Putamen (tissue), 1 donor: ENCODE data around the gene SLC4A8.
A peak's percentile ranks its signal among the peaks of the same experiment; 100 is the strongest.
"Not testable (repeated sequence)": the region's sequence is repeated elsewhere in the genome, so short reads cannot be mapped to it uniquely, and the experiment has no call there.

Experiments
- DNase-seq: peaks from one replicate; pipeline ENCODE4 v3.0.0-alpha.2; 2016; ENCODE audit warnings: low spot score

The SLC4A8 gene

DNA sequence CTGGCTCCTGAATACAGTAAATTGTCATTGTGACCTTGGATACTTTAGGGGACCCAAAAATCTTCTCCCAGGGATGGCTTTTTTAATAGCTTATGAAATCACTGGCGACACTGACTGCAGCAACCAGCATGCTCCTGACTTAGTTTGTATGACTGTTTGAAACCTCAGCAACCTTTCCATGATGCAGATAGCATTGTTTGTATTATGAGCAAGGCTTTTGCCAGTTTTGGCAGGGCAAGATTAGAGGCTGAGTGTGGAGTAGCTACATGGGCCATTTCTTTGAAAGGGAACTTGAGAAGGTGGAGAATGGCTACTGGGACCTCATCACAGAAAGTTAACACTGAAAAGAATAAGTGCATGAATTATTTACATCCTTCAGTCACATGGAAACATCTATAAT is 50.9 kb downstream of the SLC4A8 start:
- DNase-seq: no peak

DNA sequence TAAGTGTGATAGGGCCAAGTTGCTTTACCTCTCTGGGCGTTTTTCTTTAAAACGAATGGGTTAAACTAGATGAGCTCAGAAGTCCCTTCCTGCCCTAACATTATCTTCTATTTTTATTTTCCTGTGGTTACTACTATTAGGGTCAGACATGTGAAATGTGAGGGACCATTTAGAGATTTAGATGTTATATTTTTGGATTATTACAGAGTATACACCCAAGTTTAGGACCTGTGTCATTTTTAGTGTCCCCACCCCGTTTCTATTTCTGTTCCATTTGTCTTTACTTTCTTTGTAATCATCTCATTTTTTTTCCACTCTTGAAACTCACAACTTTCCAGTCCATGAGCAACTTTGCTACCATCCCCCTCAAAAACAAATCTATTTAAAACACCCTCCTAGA is 56.3 kb downstream of the SLC4A8 start:
- no peak for DNase-seq

DNA sequence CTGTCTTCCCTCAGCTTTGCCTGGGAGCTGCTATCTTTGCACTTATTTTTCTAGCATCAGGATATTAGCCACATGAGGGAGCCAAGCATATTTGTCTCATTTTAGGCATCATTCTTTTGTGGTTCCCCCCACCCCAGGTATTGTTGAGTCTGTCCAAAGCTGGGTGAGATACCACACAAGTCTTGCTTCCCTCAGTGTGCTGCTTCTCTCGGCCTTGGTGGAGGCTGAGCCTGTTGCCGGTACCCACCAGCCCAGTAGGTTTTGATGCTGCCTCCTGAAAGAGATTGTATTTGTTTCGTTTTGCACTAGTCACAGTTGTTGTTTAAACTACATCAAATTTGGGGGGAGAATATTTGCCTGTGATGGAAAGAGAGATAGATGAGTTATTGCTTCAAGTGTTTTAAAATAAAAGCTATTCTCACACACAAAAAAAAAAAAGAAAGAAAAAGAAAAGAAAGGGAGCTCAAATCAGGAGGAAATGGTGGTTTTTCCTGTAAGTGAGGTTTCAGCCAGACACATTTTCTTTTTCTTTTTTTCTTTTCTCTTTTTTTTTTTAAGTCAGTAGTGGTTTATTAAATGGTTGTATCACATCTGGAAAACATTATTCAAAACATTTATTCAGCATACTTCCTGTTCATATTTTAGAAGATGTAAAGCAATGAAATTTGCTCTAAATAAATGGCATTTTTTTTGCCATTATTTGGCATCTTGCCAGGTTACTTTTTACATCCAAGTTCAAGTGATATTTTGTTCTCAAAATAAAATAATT is 58.5 kb downstream of the SLC4A8 start:
- DNase-seq: no peak

DNA sequence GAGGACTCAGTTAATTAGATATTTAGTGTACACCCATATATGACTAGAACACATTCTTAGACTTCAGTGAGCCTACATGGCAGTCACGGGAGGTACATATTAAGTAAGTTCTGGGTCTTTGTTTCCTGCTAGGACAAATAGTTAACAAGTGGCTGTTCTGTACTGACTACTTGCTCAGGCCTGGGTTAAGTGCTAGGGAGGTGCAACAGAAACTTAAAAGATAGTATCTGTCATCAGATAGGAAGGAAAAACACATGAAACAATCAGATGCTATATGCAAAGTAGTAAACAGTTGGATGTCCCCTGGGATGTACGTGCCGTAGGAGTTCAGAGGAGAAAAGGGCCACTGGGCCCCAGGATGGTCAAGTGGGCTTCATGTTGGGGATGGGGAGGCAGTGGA is 59.5 kb downstream of the SLC4A8 start:
- DNase-seq: no peak

DNA sequence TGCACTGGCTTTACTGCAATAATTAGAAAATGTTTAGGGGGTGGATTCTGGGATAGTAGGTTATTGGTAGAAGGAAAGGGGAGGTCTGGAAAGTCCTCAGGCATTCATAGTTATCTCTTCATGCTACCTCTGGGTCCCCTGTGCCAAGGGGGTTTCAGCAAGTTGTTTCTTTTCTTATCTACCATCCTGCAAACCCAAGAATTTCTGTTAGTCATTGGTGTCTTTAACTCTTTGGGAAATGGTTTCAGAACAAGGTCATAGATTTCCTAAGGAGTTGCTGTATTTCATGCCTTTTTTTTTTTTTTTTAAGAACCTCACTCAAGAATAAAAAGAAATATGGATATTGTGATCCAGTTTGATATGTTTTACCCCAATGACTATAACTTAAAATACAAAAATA is 63.6 kb downstream of the SLC4A8 start:
- DNase-seq: no peak

DNA sequence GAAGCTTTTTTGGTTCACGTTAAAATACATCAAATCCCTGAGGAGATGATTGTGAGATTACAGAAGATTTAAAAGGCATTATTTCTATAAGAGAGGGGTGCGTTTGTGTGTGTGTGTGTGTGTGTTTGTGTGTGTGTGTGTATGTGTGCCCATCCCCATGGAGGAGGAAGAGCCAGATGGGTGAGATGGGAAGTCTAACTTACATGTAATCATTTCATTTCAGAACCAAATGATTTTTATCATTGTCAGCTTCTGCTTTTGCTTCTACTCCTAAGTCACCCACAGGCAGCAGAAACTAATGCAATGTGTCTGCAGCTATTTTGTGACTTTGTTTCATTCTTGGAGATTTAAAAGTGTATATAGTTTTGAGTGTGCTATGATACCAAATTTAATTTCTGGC is 68.7 kb downstream of the SLC4A8 start:
- DNase-seq: no peak

DNA sequence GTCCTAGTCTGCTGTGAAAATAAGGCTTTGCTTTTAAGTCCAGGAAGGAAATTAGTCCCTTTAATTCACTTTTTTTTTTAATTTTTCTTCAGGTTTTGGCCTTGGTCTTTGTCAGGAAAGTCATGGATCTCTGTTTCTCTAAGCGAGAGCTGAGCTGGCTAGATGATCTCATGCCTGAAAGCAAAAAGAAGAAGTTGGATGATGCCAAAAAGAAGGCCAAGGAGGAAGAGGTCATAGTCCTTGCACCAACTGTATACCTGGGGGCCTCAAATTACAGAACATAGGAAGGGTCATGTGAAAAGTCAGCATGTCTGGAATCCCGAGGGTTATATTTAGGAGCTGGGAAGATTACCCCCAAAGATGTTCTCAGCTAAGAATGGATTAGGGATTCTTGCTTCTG is 72.3 kb downstream of the SLC4A8 start:
- no peak for DNase-seq

DNA sequence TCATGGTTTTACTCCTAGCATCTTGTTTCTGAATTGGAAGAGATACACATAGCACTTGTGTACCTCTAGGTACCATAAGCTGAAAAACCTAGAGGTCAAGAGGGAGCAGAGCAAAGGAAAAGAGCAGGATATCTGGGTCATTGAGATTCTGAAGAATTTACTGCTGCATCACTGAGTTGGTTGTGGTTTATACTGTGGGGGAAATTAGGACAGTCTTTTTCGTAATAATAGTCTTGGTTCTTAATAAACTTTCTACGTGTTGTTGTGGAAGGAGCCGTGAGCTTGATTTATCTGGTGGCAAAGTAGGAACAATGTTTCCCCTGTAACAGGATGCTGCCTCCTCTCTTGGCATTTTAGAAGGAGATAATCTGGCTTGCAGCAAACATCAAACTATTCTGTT is 80.2 kb downstream of the SLC4A8 start:
- DNase-seq: no peak

DNA sequence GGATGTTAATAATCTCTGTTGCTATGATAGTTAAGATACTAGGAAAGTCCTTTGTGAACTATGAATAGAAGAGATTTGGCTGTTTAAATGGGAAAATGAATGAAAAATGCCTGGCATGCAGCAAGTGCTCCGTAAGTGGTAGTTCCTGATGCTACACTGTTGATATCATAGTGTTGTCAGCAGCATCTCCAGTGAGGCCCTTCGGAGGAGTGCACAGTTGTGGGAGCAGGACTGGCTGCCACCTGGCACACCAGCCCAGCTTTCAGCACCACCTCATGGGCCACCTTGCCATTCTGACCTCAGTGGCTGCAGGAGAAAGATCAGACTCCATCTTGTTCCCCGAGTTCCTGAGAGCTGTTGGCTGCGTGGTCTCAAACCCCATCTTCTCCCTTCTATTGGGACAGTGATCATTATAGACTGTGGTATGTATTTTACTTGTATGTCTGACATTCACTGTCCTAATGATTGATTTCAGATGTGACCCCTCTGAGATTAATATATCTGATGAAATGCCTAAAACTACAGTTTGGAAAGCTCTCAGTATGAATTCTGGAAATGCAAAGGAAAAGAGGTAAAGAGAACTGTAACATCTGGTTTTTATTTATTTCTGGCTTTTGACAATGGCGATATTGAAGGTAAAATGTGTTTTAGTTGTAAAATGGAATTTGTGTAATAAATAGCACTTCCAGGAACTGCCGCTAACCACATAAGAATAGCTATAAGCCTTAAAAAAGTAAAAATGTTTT is 80.9 kb downstream of the SLC4A8 start:
- no peak for DNase-seq

DNA sequence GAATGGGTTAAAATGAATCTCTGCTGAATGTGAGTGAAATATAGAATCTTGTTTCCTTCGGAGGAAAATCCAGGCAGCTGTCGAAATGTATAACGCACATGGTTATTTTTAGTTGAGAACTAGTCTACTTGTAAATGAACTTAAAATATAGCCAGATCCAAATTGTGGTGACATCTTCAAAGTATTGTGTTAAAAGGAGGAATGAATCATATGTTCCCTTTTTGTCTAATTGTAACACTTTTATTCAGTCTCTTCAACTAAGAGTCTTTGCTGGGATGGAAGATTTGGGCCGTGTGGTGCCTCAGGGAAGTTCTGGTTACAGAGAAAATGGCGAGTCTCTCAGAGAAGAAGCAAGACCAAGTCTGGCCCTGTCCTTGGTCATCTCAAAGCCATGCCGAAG is 82.5 kb downstream of the SLC4A8 start:
- peak; percentile 50 for DNase-seq

DNA sequence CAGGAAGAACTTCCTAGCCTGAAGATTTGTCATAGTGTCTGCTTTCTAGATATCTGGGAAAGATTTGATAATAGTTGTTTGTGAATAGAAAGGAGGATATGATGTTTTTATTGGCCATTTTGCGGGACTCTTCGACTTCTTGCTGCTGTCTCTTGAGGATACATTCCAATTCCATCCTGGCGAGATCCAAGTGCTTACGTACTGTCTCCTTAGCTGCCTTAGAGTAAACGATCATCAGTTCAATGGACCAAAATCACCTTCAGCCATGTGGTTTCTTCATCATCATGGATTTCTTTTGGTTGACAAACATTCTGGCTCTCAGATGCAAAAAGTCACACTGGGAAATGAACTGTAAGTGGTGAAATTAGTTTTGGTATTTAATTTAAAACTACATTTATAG is 83.7 kb downstream of the SLC4A8 start:
- DNase-seq: no peak

DNA sequence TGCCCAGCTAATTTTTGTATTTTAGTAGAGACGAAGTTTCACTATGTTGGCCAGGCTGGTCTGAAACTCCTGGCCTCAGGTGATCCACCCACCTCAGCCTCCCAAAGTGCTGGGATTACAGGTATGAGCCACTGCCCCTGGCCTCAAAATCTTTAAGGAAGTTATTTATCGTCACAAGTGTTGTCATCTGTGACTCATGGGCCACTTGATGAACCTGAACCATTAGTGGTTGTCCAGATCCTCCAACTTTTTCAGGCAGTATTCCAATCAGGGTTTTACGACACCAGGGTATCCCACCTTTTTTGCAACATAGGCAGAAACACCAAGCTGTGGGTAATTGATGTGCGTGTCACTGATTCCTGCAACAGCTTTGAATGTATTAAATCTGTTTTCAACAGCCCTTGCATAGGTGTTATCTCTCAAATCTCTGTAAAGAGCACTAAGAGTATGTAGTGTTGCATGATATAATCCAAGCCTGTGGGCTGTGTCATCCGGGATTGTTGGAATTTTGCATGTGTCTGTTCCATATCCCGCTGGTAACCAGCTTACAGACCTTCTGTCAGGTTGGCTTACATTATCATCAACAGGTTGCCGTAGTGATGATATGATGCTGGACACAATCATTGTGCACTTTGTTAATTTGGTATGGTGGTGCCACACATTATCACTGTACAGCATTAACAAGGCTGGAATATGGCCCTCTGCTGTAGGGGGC is 87.1 kb downstream of the SLC4A8 start:
- DNase-seq: no peak

DNA sequence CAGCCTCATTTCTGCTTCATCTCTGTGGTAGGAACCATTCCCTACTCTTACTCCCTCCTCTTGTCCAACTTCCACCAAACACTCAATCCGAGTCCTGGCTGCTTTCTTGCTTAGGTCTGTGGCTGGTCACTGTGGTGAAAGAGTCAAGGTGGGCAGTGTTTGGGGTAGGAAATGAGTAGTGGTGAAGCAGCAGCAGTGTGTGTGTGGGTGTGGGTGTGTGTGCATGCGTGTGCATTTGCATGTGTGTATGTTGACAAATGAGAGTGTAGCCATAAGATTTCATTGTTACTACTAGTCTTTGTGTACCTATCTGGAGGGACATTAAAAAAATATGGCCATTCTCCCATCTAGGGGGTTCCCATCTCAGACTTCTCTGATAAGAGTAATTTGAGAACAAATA is 87.8 kb downstream of the SLC4A8 start:
- no peak for DNase-seq

DNA sequence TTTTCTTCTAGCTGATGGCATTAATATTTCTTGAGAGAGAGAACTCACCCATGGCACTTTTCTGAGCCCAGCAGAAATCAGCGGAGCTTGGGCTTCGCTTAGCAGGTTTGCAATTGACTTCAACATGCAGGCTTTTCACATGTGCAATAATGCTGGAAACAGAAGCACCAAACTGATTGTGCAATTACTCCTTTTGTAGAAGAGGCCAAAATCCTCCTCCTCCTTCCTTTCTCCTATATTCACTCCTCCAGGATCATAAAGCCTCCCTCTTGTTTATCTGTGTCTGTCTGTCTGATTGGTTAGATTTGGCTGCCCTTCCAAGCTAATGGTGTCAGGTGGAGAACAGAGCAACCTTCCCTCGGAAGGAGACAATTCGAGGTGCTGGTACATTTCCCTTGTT is 90.4 kb downstream of the SLC4A8 start:
- not testable (repeated sequence) for DNase-seq

DNA sequence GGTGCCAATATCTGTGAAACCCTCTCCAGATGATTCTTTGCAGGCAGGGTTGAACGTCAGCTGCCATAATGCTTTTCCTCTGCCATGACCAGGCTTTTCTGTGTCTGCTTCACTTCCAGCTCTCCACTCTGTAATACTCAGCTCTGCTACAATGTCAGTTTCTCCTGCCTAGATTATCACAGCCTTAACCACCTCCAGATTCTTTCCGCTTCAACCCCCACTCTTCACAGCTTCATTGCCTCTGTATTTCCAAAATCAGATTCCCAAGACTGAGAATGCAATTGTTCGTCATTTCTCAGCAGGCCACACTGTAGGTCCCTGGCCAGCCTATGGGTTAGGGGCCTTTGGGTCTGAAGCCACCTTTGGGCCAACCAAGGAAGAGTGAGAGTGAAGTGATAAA is 92.7 kb downstream of the SLC4A8 start:
- DNase-seq: peak; percentile 30

DNA sequence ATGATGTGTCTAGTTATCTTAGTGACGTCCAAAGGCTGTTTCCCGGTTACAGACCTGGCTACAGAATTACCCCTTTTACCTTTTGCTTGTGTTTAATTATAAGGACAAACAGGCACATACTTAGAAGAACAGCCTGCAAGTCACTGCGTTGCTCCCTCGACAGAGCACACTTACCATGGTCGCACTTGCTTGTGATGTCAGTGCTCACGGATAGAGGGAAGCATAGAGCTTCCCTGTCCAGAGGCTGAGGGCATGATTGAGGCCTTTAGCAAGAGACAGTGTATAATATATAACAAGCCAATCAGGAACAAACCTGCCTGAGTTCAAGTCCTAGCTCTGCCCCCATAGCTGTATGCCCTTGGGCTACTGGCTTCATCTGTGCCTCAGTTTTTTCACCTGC is 93.2 kb downstream of the SLC4A8 start:
- DNase-seq: no peak

DNA sequence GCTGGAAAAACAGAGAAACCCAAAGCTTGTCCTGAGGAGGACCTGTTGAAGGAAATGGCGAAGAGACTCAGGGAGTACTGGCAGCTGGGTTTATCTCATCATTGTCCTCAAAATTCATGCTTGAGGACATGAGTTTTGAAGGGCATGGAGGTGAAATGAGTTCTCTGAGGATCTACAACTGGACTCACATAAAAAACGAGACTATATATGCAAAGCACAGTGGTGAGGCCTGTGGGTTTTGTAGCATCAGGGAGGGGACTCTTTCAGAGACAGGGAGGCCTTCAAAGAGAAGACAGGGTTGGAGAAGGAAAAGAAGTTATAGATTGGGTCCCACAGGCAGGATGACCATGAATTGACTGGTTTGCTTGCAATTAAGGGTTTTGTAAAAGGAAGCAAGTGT is 95.1 kb downstream of the SLC4A8 start:
- DNase-seq: no peak

DNA sequence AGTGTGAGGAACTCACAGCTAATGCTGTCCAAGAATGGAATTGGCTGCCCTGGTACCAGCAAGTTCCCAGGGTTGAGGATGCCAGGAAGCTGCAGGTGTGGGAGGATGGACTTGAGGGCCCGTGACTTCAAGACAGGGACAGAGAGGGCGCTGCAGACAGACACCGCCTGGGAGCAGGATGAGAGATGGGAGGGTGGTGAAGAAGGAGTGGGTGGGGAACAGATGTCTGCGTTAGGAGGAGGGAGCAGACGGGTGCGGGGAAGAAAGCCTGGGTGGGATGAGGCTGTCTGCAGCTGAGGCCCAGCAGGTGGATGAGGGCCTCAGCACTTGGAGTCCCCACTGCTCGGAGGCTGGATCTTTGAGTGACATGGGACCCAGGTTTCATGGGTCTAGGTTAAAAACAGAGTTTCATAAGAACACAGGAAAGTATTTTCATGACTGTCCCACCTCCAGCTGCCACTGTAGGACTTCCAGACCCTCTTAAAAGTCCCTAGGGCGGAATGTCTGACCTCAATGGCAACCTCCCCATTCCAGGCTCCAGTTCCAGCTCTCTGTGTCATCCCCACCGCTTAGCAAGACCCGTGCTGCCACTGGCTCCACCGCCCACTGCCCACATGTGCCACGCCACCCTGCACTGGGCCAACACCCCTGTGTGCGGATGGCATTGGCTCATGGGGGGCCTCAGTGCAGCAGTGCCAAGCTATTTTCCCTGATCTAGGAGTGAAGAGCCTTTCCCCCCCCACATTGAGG is 96.1 kb downstream of the SLC4A8 start:
- DNase-seq: peak; percentile 17

DNA sequence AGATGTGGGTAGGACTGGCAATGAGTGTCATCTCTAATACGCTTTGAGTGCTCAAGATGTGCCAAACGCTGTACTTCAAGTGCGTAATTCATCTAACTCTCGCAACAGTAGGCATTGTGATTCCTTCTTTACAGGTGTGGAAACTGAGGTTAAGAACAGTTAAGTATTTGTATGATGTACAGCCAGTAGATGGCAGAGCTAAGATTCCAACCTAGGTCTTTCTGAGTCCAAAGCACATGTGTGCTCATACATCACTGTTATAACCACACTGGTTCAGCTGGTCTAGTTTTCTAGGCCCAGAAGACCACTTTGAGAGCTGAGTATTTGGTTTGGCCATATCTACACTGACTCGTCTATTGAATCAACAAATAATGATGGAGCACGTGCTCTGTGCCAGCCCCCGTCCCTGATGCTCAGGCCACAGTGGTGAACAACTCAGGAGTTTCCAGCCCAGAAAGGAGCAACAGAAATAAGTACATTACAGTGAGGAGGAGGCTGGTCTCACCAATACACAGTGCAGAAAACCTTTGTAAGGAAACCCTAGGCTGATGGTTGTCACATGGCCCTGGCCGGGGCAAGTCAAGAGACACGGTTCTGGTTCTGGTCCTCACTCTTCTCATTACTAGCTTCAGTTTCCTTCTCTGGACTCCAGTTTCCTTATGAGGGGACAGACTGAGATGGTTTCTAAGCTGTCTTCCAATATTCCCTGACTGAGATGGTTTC is 97.1 kb downstream of the SLC4A8 start:
- no peak for DNase-seq

DNA sequence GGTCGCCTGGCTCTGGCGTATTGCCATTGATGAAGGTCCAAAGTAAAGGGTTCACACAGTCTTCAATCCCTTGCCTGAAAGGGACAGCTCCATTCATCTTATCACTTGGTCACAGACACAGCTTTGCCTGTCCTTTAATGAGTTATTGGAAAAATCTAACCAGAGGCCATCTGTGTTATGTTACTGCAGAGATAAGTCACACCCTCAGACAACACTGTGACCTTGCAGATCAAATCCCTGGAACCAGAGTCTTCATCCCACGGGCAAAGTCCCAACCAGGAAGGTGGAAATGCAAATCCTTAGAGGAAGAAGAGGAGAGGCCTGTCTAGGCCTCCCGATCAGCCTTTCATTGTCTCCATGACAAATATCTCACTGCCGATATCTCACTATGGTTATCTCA is 98.1 kb downstream of the SLC4A8 start:
- no peak for DNase-seq

DNA sequence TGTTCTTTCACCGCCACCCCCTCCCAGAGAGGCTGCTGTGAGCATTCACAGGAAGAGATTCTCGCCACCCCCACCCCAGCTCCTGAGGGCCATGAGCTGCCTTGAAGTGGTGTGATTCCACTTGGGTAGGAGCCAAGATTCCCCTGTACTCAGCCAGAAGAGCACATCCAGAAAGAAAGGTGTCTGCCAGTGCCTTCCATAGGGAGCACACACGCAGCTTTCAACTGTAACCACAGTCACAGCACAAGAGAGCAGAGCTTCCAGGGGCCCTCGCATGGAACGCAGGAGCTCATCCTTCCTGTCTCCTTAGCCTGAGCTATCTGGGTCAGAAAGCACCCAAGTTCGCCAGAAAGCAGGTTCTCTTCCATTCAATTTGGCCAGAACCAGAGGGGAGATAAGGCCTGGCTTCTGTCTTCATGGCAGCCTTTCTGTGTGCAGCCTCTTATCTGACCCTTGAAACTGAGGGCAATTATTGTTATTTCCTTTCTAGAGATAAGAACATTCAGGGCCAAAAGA is 99.8 kb downstream of the SLC4A8 start:
- DNase-seq: no peak
